Measurements from ENCODE around the gene ZMYND15.

The ZMYND15 gene

DNA sequence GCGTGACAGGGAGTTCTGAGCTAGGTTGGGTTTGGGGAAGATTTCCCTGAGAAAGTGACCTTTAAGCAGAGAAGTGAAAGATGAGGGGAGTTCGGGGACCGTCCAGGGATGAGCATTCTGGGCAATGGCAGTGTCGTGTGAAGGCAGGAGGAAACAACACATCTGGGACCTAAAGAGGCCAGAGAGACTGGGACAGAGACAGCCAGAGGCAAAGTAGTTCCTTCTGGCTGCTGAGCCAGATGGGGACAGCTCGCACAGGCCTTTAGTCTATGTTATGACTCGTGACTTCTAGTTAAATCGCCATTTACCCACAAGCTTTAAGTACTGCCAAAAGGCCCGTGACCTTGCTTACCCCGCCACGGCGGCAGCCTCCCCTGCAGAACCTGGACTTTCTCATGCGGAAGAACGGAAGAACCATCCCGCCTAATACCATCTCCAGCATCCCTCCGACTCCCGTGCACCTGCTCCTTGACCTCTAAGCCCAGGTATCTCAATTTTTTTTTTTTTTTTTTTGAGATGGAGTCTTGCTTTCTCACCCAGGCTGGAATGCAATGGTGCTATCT, 16.9 kb upstream of the ZMYND15 start:
- no peak overlapping the region for H3K4me3 ChIP-seq (ENCODE audit: low read depth, low read length)
- no peak for DNase-seq (ENCODE audit: low read depth)
- TF ChIP-seq CTCF (IDR thresholded peaks at IDR 0.05; ENCODE audit: control insufficient read depth, extremely low read depth, insufficient read depth) = no peak

DNA sequence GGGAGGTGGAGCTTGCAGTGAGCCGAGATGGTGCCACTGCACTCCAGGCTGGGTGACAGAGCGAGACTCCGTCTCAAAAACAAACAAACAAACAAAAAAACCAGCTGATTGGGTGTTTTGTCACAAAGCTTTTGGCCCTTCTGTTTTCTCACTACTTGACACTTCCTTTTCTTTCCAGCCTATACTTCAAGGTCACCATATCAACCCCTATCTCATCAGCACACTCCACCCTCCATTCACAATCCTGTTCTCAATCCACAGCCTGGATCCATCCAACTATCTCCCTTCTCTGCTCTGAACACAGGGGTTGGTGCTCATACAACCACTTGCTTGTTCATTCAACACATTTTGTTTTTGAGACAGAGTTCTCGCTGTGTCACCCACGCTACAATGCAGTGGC, 15.0 kb upstream of the ZMYND15 start:
- DNase-seq (ENCODE audit: low read depth) = no peak
- H3K4me3 ChIP-seq (ENCODE audit: low read depth, low read length) = no peak overlapping the region
- no peak for TF ChIP-seq CTCF (IDR thresholded peaks at IDR 0.05; ENCODE audit: control insufficient read depth, extremely low read depth, insufficient read depth)

GRCh38 chr17:4725646-4726310, 13.9 kb upstream of the ZMYND15 start:
- no peak overlapping the region for H3K4me3 ChIP-seq (ENCODE audit: low read depth, low read length)
- DNase-seq (ENCODE audit: low read depth) = no peak
- TF ChIP-seq CTCF (IDR thresholded peaks at IDR 0.05; ENCODE audit: control insufficient read depth, extremely low read depth, insufficient read depth) = no peak

DNA sequence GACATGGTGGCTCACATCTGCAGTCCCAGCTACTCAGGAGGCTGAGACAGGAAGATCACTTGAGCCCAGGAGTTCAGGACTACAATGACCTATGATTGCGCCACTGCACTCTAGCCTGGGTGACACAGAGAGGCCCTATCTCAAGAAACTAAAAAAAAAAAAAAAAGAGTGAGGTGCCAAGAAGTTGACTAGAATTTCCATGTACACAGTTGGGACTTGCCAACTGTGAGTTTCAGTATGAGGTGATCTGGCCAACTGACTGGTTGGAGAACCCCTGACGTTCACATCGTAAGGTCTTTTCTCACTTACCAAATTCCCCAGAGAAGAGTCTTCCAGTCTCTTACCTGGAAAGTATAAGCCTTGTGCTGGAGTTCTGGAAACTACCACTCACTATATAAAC, 11.5 kb upstream of the ZMYND15 start:
- DNase-seq (ENCODE audit: low read depth) = no peak
- TF ChIP-seq CTCF (IDR thresholded peaks at IDR 0.05; ENCODE audit: control insufficient read depth, extremely low read depth, insufficient read depth) = no peak

DNA sequence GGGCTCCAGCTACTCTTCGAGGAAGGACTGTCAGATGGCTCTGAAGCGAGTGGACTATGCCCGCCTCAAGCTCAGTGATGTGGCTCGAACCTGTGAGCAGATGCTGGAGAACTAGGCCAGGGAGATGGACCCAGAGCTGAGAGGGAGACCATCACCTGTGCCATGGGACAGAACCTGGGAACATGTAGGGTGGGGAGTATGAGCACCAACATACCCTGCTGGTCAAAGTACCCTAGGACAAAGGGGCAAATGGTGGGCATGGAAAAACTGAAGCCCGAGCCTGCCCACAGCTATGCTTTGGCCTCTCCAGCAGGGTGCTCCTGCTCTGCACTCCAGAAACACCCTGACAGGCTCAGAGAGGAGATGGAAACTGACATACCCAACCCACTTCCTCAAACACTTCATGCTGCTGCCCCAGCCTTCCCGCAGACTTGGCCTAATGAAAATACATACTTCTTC, 6.5 kb upstream of the ZMYND15 start:
- no peak for DNase-seq (ENCODE audit: low read depth)
- no peak overlapping the region for H3K4me3 ChIP-seq (ENCODE audit: low read depth, low read length)
- TF ChIP-seq CTCF (IDR thresholded peaks at IDR 0.05; ENCODE audit: control insufficient read depth, extremely low read depth, insufficient read depth) = no peak

More for the DNA sequence above, 11.5 kb upstream of the ZMYND15 start:
- H3K4me3 ChIP-seq (ENCODE audit: low read depth, low read length) = no peak overlapping the region

DNA sequence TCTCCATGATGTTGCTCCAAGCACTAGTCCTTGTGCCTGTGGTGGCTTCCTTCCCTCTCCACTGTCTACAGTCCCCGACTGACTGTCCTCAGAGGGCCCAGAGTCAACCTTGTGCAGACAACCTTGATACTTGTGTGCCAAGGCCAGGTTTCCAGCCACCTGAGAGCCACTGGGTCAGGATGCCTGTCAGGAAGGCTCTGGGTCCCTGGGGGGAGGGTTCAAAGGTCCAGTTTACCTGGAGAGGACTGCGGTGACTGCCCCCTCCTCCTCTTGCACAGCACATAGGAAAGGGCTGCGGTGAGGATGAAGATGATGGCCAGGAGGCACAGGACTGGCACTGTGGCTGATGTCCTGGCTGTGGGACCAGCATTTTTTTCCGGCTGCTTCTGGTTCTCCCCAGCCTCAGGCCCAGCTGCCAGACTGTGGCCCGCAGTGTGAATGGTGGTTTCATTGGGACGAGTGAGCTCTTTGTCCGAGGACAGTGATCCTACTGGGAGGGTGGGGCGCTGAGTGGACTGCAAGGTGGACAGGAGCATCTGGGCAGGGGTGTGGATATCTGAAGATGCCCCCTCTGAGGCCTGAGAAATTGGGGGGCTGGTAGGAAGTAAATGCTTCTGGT, 4.7 kb upstream of the ZMYND15 start:
- H3K4me3 ChIP-seq (ENCODE audit: low read depth, low read length) = no peak overlapping the region
- DNase-seq (ENCODE audit: low read depth) = no peak
- TF ChIP-seq CTCF (IDR thresholded peaks at IDR 0.05; ENCODE audit: control insufficient read depth, extremely low read depth, insufficient read depth) = no peak
